Right atrium auricular region (tissue), 2 donors: ENCODE data around the gene TBC1D16. TPM values are rescaled to one million over a fixed set of nuclear protein-coding genes. Genes with fewer than 3 reads are reported as not detected.

Experiments
- DNase-seq: peaks from one replicate; pipeline ENCODE4 v3.0.0-alpha.2; 2019; ENCODE audit warnings: low spot score
- H3K27ac ChIP-seq, 2 donors: fragments of 200-600 bp; sonication (generic); 1 replicate in 1 of 2; 2 replicates in 1 of 2; pipeline ENCODE4 v1.5.1; 2016 to 2019
- H3K27me3 ChIP-seq, 2 donors: fragments of 200-600 bp; sonication (generic); one replicate each; pipeline versions ENCODE4 v1.5.1 to v1.6.0; 2017 to 2019
- H3K36me3 ChIP-seq: fragments of 200-600 bp; sonication (generic); one replicate; pipeline ENCODE4 v1.5.1; 2016
- H3K4me1 ChIP-seq, 2 donors: fragments of 200-600 bp; sonication (generic); one replicate each; pipeline versions ENCODE4 v1.5.1 to v1.6.0; 2017 to 2019
- H3K4me3 ChIP-seq, 2 donors: fragments of 200-600 bp; sonication (generic); 1 replicate in 1 of 2; 2 replicates in 1 of 2; pipeline ENCODE4 v1.5.1; 2017 to 2019; ENCODE audit warnings: mild to moderate bottlenecking in 1 of 2, moderate library complexity in 1 of 2
- H3K9me3 ChIP-seq, 2 donors: fragments of 200-600 bp; sonication (generic); one replicate each; pipeline ENCODE4 v1.5.1; 2019
- total RNA-seq, 2 donors: library from RNA; depleted of rRNA; stranded (reverse); fragments of >200 nt; gene quantifications; one replicate each; pipeline ENCODE4 v1.1.0, GENCODE V29; 2016
- TF ChIP-seq, protein P1 (sequence below), 2 donors: fragments of 200-600 bp; sonication (generic); IDR thresholded peaks; one replicate each; pipeline ENCODE4 v1.5.1; 2019; ENCODE audit warnings: antibody characterized with exemption in 2 of 2

The TBC1D16 gene
- total RNA-seq, 2 donors from 2014 or later = 9.8 to 19.4 TPM

DNA sequence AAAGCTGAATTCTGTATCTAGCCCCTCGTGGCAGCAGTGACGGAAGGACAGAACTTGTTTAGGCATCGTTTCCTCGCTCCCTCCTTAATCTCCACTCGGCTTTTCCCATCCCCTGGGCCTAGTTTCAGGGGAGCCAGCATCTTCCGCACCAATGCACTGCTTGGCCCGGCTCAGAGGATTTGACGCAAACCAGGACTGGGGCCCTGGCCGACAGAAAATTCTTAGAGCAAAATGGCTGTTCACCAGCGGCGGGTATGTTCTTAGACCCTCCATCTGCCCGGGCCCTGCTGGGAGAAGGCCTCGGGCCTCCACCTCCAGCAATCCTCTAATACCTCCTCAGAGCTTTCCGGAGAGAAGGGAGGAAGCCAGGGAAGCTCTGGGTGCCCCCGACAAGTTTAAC is 54.6 kb downstream of the TBC1D16 start:
- Histone ChIP-seq H3K27me3 (no peaks in the 10 kb centered on the region), H3K4me3 (no peak overlapping the region), H3K9me3 (no peaks in the 10 kb centered on the region), H3K27ac (no peak overlapping the region), H3K36me3 (no peaks in the 10 kb centered on the region), H3K4me1 (no peaks in the 10 kb centered on the region)
- TF ChIP-seq, protein P1, sequence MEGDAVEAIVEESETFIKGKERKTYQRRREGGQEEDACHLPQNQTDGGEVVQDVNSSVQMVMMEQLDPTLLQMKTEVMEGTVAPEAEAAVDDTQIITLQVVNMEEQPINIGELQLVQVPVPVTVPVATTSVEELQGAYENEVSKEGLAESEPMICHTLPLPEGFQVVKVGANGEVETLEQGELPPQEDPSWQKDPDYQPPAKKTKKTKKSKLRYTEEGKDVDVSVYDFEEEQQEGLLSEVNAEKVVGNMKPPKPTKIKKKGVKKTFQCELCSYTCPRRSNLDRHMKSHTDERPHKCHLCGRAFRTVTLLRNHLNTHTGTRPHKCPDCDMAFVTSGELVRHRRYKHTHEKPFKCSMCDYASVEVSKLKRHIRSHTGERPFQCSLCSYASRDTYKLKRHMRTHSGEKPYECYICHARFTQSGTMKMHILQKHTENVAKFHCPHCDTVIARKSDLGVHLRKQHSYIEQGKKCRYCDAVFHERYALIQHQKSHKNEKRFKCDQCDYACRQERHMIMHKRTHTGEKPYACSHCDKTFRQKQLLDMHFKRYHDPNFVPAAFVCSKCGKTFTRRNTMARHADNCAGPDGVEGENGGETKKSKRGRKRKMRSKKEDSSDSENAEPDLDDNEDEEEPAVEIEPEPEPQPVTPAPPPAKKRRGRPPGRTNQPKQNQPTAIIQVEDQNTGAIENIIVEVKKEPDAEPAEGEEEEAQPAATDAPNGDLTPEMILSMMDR (IDR thresholded peaks at IDR 0.05) = no peak
- no peak for DNase-seq

DNA sequence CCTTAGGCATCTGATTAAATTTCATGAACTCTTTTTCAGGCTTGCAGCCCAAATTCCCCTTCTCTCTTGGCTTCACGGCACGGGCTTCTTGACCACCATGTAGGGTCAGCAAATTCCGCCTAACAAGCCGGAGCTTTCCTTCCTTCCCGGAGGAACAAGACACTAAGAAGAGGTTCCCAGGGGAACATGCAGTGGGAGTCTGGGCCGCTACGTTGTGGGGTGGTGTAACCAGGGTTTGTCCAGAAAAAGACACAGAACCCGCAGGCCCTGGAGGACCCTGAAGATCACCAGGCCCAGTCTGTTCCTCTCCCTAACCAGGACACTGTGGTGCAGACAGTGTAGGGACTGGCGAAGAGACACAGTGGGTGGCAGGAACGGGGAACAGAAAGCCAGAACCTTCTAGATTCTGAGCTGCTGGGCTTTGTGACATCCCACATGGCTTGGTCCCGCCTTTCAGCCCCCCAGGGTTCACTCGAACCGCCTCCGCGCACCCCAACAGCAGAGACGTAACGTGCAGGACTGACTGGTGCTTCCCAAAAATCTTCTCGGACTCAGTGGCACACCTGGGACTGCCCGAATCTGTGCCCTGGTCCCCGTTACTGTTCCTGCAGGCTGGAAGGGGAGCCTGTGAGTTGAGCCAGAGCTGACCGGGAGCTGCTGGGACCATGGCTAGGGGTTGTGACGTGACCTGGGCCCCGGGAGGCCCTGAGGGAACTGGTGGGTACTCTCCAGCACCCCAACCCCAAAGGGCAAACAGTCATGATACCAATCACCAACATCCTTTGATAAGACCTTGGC is 55.2 kb downstream of the TBC1D16 start:
- Histone ChIP-seq H3K27me3 (no peaks in the 10 kb centered on the region), H3K4me3 (no peak overlapping the region), H3K36me3 (no peaks in the 10 kb centered on the region), H3K4me1 (no peaks in the 10 kb centered on the region), H3K9me3 (no peaks in the 10 kb centered on the region), H3K27ac (no peak overlapping the region)
- TF ChIP-seq, protein P1 (IDR thresholded peaks at IDR 0.05) = no peak
- DNase-seq = no peak

DNA sequence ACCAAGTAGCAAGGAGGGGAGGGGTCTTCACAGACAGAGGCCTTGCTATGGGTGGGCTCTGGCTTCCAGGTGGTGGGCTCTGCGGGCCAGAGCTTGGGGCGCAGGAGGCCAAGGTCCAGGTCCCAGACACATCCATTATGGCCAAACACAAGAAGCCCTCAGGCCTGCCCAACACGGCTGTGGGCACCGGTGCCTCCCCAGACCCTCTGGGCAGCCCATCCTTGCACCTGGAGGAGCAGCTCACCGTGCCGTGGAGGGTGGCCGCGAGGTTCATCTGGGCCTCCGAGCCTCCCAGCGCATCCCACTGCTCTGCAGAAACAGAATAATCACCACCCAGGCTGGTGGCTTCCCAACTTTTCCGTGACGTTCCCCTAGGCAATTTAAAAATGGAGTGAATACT is 55.9 kb downstream of the TBC1D16 start:
- H3K4me3 ChIP-seq = no peak overlapping the region
- no peaks in the 10 kb centered on the region for H3K36me3 ChIP-seq
- no peaks in the 10 kb centered on the region for H3K27me3 ChIP-seq
- no peaks in the 10 kb centered on the region for H3K9me3 ChIP-seq
- H3K4me1 ChIP-seq = no peaks in the 10 kb centered on the region
- no peak for DNase-seq
- TF ChIP-seq, protein P1 (IDR thresholded peaks at IDR 0.05) = no peak
- H3K27ac ChIP-seq = no peak overlapping the region

DNA sequence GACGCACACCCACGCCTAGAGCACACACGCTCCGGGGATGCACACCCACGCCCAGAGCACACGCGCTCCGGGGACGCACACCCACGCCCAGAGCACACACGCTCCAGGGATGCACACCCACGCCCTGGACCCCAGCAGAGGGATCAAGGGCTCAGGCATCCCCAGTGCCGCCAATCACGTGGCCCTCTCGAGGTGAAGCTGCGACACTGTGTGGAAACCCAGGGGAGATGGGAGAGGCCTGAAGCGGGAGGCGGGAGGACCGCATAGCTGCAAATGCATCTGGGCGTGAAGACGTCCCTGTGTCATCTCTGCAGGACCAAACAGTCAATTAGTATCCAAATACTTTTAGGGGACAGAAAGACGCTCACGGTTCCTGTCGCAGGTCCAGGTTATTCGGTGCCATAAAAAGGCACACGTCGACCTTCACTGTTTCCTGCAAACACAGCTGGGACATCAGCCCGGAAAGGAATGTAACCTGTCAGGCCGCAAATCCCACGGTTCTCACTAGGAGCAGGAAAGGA is 56.4 kb downstream of the TBC1D16 start:
- H3K36me3 ChIP-seq = no peaks in the 10 kb centered on the region
- TF ChIP-seq, protein P1 (IDR thresholded peaks at IDR 0.05) = no peak
- no peaks in the 10 kb centered on the region for H3K9me3 ChIP-seq
- H3K27me3 ChIP-seq = no peaks in the 10 kb centered on the region
- DNase-seq = no peak
- H3K4me3 ChIP-seq = no peak overlapping the region
- no peak overlapping the region for H3K27ac ChIP-seq
- H3K4me1 ChIP-seq = no peaks in the 10 kb centered on the region

DNA sequence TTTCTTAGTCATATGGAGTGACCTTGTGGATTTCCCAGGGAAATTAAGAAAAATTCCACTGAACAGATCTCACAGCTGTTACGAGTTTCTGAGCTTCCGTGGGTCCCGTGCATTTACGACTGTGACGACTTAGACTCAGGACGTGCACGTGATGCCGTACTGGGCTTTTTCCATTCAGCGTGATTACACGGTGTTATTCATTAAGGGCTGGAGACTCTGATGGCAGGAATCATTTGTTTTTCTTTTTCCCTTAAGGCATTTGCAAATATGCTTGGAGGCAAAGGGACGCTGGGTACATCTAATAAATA is 57.2 kb downstream of the TBC1D16 start:
- Histone ChIP-seq H3K27me3 (no peaks in the 10 kb centered on the region), H3K27ac (no peak overlapping the region), H3K4me3 (no peak overlapping the region), H3K4me1 (no peaks in the 10 kb centered on the region), H3K9me3 (no peaks in the 10 kb centered on the region), H3K36me3 (no peaks in the 10 kb centered on the region)
- TF ChIP-seq, protein P1 (IDR thresholded peaks at IDR 0.05) = no peak
- DNase-seq = no peak
